Measurements from ENCODE around the gene ENTPD5.
A peak's percentile ranks its signal among the peaks of the same experiment; 100 is the strongest.

The ENTPD5 gene, protein sequence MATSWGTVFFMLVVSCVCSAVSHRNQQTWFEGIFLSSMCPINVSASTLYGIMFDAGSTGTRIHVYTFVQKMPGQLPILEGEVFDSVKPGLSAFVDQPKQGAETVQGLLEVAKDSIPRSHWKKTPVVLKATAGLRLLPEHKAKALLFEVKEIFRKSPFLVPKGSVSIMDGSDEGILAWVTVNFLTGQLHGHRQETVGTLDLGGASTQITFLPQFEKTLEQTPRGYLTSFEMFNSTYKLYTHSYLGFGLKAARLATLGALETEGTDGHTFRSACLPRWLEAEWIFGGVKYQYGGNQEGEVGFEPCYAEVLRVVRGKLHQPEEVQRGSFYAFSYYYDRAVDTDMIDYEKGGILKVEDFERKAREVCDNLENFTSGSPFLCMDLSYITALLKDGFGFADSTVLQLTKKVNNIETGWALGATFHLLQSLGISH

DNA sequence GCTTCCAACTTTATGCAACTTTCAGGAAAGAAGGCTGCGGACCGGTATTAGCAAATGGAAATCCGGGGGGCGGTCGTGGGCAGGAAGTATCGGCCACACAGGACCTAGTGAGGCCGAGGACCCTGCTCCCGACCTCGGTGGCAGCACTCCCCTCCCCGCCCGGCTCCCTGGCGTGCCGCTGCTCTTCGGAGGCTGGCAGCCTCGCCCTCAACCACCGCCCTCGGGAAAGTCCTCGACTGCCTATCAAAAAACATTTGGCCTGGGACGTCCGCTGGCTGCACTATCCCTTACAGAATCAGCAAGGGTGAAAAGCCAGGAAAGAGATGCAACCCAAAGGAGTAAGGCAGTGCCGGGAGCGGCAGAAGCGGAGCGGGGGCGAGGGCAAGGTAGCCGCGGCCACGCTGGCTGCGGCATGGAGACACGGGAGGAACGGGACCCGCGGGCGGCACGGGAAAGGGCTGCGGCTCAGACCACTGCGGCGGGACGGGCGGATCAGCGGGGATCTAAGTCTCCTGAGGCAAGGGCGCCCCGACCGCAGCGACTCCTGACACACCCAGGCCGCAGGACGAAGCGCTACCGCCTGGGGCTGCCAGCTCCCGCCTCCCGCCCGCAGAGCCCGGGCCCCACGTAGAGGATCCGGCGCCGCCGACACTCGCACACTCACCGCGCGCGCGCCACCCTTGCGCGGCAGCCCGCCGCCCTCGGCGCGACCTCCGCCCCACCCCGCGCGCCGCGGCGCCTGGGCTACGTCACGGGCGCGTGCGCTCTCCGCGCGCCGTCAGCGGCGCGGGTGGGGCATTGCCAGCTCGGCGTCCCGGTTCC is at the start of gene ENTPD5, which contains the start of gene BBOF1:
TSS of gene ENTPD5 (minus strand) at position 703 of the 822 bp plus-strand sequence. CDS start 31,186 bp downstream, outside the sequence.
TSS of gene BBOF1 (plus strand) at position 764 of the 822 bp plus-strand sequence. CDS start 130 bp downstream, outside the sequence.
- H3K36me3 ChIP-seq (ENCODE audit: control insufficient read depth in 2 of 2, insufficient read depth in 1 of 2, low read length in 2 of 2), result peaks cover 0 to 4% of the 10 kb centered on the region in 2 experiments; a peak in 1 of 3 replicates
- no peaks in the 10 kb centered on the region for H3K9me3 ChIP-seq (ENCODE audit: control insufficient read depth, insufficient read depth, low read depth, low read length)
- H3K4me3 ChIP-seq (ENCODE audit: low read depth, low read length), result peak within 1 kb of the TSS; percentile 93
- ChIA-PET POLR2A (interaction anchor here (1.1 to 1.2 kb wide), 2 partner anchors 167 to 560 kb away, joined by 3 to 5 read pairs; partner anchors contain the start of genes NUMB and PTGR2), CTCF (interaction anchor here (1.1 kb wide), 1 partner anchor 20 kb away, joined by 5 read pairs; no protein-coding TSS in a partner anchor)
- 0 out of 2 replicates have a peak, but pooled peaks cover 2% of the 10 kb centered on the region for H3K4me1 ChIP-seq (ENCODE audit: control insufficient read depth, insufficient read depth, low read length)
- peak within 1 kb of the TSS; percentile 85 for H3K27ac ChIP-seq (ENCODE audit: extremely low read depth, low read depth, low read length)
- TF ChIP-seq ZNF211 (tag by site-specific recombination; IDR thresholded peaks at IDR 0.05; ENCODE audit: low read depth), result no peak
- TF ChIP-seq GLIS1 (tag by site-specific recombination; IDR thresholded peaks at IDR 0.05), result peak; percentile 76
- TF ChIP-seq, protein P1, sequence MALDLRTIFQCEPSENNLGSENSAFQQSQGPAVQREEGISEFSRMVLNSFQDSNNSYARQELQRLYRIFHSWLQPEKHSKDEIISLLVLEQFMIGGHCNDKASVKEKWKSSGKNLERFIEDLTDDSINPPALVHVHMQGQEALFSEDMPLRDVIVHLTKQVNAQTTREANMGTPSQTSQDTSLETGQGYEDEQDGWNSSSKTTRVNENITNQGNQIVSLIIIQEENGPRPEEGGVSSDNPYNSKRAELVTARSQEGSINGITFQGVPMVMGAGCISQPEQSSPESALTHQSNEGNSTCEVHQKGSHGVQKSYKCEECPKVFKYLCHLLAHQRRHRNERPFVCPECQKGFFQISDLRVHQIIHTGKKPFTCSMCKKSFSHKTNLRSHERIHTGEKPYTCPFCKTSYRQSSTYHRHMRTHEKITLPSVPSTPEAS (tag by site-specific recombination; IDR thresholded peaks at IDR 0.05), result no peak
- TF ChIP-seq ZNF354C (tag by site-specific recombination; IDR thresholded peaks at IDR 0.05; ENCODE audit: borderline replicate concordance, low read depth), result no peak
- no peak for TF ChIP-seq ZBTB21 (tag by site-specific recombination; IDR thresholded peaks at IDR 0.05)
- TF ChIP-seq ZNF19 (tag by site-specific recombination; IDR thresholded peaks at IDR 0.05; ENCODE audit: low read depth), result no peak
- no peak for TF ChIP-seq ZNF623 (tag by site-specific recombination; IDR thresholded peaks at IDR 0.05)
- TF ChIP-seq, protein P2, sequence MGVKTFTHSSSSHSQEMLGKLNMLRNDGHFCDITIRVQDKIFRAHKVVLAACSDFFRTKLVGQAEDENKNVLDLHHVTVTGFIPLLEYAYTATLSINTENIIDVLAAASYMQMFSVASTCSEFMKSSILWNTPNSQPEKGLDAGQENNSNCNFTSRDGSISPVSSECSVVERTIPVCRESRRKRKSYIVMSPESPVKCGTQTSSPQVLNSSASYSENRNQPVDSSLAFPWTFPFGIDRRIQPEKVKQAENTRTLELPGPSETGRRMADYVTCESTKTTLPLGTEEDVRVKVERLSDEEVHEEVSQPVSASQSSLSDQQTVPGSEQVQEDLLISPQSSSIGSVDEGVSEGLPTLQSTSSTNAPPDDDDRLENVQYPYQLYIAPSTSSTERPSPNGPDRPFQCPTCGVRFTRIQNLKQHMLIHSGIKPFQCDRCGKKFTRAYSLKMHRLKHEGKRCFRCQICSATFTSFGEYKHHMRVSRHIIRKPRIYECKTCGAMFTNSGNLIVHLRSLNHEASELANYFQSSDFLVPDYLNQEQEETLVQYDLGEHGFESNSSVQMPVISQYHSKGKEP (tag by site-specific recombination; IDR thresholded peaks at IDR 0.05), result no peak
- TF ChIP-seq GLI4 (tag by site-specific recombination; IDR thresholded peaks at IDR 0.05), result no peak
- TF ChIP-seq, protein P3, sequence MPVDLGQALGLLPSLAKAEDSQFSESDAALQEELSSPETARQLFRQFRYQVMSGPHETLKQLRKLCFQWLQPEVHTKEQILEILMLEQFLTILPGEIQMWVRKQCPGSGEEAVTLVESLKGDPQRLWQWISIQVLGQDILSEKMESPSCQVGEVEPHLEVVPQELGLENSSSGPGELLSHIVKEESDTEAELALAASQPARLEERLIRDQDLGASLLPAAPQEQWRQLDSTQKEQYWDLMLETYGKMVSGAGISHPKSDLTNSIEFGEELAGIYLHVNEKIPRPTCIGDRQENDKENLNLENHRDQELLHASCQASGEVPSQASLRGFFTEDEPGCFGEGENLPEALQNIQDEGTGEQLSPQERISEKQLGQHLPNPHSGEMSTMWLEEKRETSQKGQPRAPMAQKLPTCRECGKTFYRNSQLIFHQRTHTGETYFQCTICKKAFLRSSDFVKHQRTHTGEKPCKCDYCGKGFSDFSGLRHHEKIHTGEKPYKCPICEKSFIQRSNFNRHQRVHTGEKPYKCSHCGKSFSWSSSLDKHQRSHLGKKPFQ (tag by site-specific recombination; IDR thresholded peaks at IDR 0.05), result no peak
- TF ChIP-seq, protein P4, sequence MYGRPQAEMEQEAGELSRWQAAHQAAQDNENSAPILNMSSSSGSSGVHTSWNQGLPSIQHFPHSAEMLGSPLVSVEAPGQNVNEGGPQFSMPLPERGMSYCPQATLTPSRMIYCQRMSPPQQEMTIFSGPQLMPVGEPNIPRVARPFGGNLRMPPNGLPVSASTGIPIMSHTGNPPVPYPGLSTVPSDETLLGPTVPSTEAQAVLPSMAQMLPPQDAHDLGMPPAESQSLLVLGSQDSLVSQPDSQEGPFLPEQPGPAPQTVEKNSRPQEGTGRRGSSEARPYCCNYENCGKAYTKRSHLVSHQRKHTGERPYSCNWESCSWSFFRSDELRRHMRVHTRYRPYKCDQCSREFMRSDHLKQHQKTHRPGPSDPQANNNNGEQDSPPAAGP (tag by site-specific recombination; IDR thresholded peaks at IDR 0.05), result peak; percentile 72; the same call in 1 of the 2 replicates
- TF ChIP-seq ZNF596 (tag by site-specific recombination; IDR thresholded peaks at IDR 0.05), result no peak
- no peak for TF ChIP-seq ZNF837 (tag by site-specific recombination; IDR thresholded peaks at IDR 0.05)
- TF ChIP-seq, protein P5, sequence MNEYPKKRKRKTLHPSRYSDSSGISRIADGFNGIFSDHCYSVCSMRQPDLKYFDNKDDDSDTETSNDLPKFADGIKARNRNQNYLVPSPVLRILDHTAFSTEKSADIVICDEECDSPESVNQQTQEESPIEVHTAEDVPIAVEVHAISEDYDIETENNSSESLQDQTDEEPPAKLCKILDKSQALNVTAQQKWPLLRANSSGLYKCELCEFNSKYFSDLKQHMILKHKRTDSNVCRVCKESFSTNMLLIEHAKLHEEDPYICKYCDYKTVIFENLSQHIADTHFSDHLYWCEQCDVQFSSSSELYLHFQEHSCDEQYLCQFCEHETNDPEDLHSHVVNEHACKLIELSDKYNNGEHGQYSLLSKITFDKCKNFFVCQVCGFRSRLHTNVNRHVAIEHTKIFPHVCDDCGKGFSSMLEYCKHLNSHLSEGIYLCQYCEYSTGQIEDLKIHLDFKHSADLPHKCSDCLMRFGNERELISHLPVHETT (tag by site-specific recombination; IDR thresholded peaks at IDR 0.05), result no peak; the same call in 1 of the 2 replicates
- TF ChIP-seq IKZF3 (tag by site-specific recombination; IDR thresholded peaks at IDR 0.05), result no peak
- TF ChIP-seq, protein P6, sequence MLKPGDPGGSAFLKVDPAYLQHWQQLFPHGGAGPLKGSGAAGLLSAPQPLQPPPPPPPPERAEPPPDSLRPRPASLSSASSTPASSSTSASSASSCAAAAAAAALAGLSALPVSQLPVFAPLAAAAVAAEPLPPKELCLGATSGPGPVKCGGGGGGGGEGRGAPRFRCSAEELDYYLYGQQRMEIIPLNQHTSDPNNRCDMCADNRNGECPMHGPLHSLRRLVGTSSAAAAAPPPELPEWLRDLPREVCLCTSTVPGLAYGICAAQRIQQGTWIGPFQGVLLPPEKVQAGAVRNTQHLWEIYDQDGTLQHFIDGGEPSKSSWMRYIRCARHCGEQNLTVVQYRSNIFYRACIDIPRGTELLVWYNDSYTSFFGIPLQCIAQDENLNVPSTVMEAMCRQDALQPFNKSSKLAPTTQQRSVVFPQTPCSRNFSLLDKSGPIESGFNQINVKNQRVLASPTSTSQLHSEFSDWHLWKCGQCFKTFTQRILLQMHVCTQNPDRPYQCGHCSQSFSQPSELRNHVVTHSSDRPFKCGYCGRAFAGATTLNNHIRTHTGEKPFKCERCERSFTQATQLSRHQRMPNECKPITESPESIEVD (tag by site-specific recombination; IDR thresholded peaks at IDR 0.05), result no peak
- TF ChIP-seq ZNF529 (tag by site-specific recombination; IDR thresholded peaks at IDR 0.05; ENCODE audit: insufficient replicate concordance), result no peak
- TF ChIP-seq, protein P7, sequence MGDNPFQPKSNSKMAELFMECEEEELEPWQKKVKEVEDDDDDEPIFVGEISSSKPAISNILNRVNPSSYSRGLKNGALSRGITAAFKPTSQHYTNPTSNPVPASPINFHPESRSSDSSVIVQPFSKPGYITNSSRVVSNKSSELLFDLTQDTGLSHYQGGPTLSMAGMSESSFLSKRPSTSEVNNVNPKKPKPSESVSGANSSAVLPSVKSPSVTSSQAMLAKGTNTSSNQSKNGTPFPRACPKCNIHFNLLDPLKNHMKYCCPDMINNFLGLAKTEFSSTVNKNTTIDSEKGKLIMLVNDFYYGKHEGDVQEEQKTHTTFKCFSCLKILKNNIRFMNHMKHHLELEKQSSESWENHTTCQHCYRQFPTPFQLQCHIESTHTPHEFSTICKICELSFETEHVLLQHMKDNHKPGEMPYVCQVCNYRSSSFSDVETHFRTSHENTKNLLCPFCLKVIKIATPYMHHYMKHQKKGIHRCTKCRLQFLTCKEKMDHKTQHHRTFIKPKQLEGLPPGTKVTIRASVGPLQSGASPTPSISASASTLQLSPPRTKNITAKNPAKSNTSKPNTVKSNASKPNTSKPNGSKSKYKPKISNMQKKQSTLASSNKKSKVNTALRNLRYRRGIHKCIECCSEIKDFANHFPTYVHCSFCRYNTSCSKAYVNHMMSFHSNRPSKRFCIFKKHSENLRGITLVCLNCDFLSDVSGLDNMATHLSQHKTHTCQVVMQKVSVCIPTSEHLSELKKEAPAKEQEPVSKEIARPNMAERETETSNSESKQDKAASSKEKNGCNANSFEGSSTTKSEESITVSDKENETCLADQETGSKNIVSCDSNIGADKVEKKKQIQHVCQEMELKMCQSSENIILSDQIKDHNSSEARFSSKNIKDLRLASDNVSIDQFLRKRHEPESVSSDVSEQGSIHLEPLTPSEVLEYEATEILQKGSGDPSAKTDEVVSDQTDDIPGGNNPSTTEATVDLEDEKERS (tag by site-specific recombination; IDR thresholded peaks at IDR 0.05), result no peak
- TF ChIP-seq ZNF350 (tag by site-specific recombination; IDR thresholded peaks at IDR 0.05), result no peak
- TF ChIP-seq ZBTB17 (tag by site-specific recombination; IDR thresholded peaks at IDR 0.05), result peak; percentile 66
- no peak for TF ChIP-seq KLF10 (tag by site-specific recombination; IDR thresholded peaks at IDR 0.05)
- TF ChIP-seq ZNF155 (tag by site-specific recombination; IDR thresholded peaks at IDR 0.05), result no peak
- no peak for TF ChIP-seq ZNF433 (tag by site-specific recombination; IDR thresholded peaks at IDR 0.05; ENCODE audit: low read depth)
